HepG2 (cell line): ENCODE measurements around the gene DCUN1D4.

Experiments used
- POLR2A ChIP-seq, 2 experiments: IDR thresholded peaks; 2 replicates each; pipeline ENCODE4 v1.6.1; 2011; ENCODE audit warnings: low read depth in 2 of 2, low read length in 2 of 2, mild to moderate bottlenecking in 1 of 2, moderate library complexity in 1 of 2; ENCODE audit not compliant: insufficient read depth in 1 of 2
- ZKSCAN8 ChIP-seq: IDR thresholded peaks from 2 replicates; pipeline ENCODE4 v1.6.1; 2016; ENCODE audit warnings: borderline replicate concordance, missing genetic modification reagents, missing compliant biosample characterization
- ZNF260 ChIP-seq: sonication (generic); formaldehyde crosslinking; IDR thresholded peaks from 2 replicates; pipeline ENCODE4 v1.4.0; 2020; ENCODE audit warnings: missing genetic modification reagents, low read depth, mild to moderate bottlenecking, borderline replicate concordance

GRCh38 chr4:51842554-51843308, at the start of gene DCUN1D4:
- TF ChIP-seq POLR2A (IDR thresholded peaks at IDR 0.05; ENCODE audit: insufficient read depth in 1 of 2, low read depth in 2 of 2, low read length in 2 of 2) (peak in 1 of 2 experiments; percentile 71; a peak in 3 of 4 replicates), ZKSCAN8 (CRISPR knock-in tag) (no peak), ZNF260 (CRISPR knock-in tag) (no peak)
